ENCODE results near the gene PLA2G6.
"Not testable (repeated sequence)": the region's sequence is repeated elsewhere in the genome, so short reads cannot be mapped to it uniquely, and the experiment has no call there.

Gene PLA2G6

GRCh38 chr22:38177571-38177925 is 4.1 kb downstream of the PLA2G6 start:
- not testable (repeated sequence) for H3K79me2 ChIP-seq (ENCODE audit: control insufficient read depth, insufficient read depth, low read length, poor library complexity); H3K9ac ChIP-seq (ENCODE audit: low read length); H3K4me3 ChIP-seq (ENCODE audit: low read depth, low read length); H3K14ac ChIP-seq (ENCODE audit: low read length); H3K23ac ChIP-seq (ENCODE audit: low read length); H3K9me3 ChIP-seq (ENCODE audit: insufficient read depth, low read depth, low read length); H4K12ac ChIP-seq (ENCODE audit: low read depth, low read length); DNase-seq; H3K18ac ChIP-seq (ENCODE audit: low read length); H2AK5ac ChIP-seq (ENCODE audit: low read length); H3K4ac ChIP-seq (ENCODE audit: low read depth, low read length); H3K36me3 ChIP-seq (ENCODE audit: control insufficient read depth in 1 of 2, insufficient read depth in 2 of 2, low read length in 2 of 2); H2AFZ ChIP-seq (ENCODE audit: insufficient read depth, low read length, poor library complexity); H3K27me3 ChIP-seq (ENCODE audit: insufficient read depth, low read length)
- Histone ChIP-seq H2BK5ac (ENCODE audit: low read depth, low read length, poor library complexity) (peak overlapping the region; percentile 43), H4K8ac (ENCODE audit: low read depth, low read length) (peak overlapping the region; percentile 14), H3K79me1 (ENCODE audit: low read length) (peaks cover 42% of the 10 kb centered on the region), H2BK120ac (ENCODE audit: insufficient read depth, low read length, poor library complexity) (peak overlapping the region; percentile 86), H3K4me1 (ENCODE audit: control insufficient read depth in 1 of 2, insufficient read depth in 2 of 2, low read length in 2 of 2) (peaks cover 32 to 34% of the 10 kb centered on the region in 2 experiments), H3K4me2 (ENCODE audit: low read length) (peak overlapping the region; percentile 22), H4K91ac (ENCODE audit: low read depth, low read length) (peak overlapping the region; percentile 87), H3K27ac (ENCODE audit: low read depth, low read length) (peak overlapping the region; percentile 86), H2BK12ac (ENCODE audit: low read length) (peak overlapping the region; percentile 72)
- no CpG with 5 or more reads among the region's 9 CpGs for WGBS (ENCODE audit: extremely low coverage, insufficient coverage, insufficient read length)

- peaks cover 41% of the 10 kb centered on the region for H3K79me1 ChIP-seq (ENCODE audit: low read length)
- no peak overlapping the region for H3K4me2 ChIP-seq (ENCODE audit: low read length)
- peak overlapping the region; percentile 73 for H2AK5ac ChIP-seq (ENCODE audit: low read length)
- no peak overlapping the region for H3K4ac ChIP-seq (ENCODE audit: low read depth, low read length)
- H3K27me3 ChIP-seq (ENCODE audit: insufficient read depth, low read length): no peaks in the 10 kb centered on the region
- H2BK120ac ChIP-seq (ENCODE audit: insufficient read depth, low read length, poor library complexity): peak overlapping the region; percentile 68
- H2AFZ ChIP-seq (ENCODE audit: insufficient read depth, low read length, poor library complexity): no peak overlapping the region
- no peak overlapping the region for H3K23ac ChIP-seq (ENCODE audit: low read length)
- peak overlapping the region; percentile 23 for H2BK5ac ChIP-seq (ENCODE audit: low read depth, low read length, poor library complexity)
- no peak overlapping the region for H3K18ac ChIP-seq (ENCODE audit: low read length)
- H4K8ac ChIP-seq (ENCODE audit: low read depth, low read length): peak overlapping the region; percentile 1
- peak overlapping the region; percentile 86 for H3K27ac ChIP-seq (ENCODE audit: low read depth, low read length)
- no peak overlapping the region for H3K4me3 ChIP-seq (ENCODE audit: low read depth, low read length)
- H3K9me3 ChIP-seq (ENCODE audit: insufficient read depth, low read depth, low read length): no peaks in the 10 kb centered on the region
- no peak for DNase-seq
- H3K36me3 ChIP-seq (ENCODE audit: control insufficient read depth in 1 of 2, insufficient read depth in 2 of 2, low read length in 2 of 2): no peaks in the 10 kb centered on the region
- peaks cover 5% of the 10 kb centered on the region for H3K79me2 ChIP-seq (ENCODE audit: control insufficient read depth, insufficient read depth, low read length, poor library complexity)
- H3K4me1 ChIP-seq (ENCODE audit: control insufficient read depth in 1 of 2, insufficient read depth in 2 of 2, low read length in 2 of 2): peaks cover 32 to 34% of the 10 kb centered on the region in 2 experiments
- H4K91ac ChIP-seq (ENCODE audit: low read depth, low read length): peak overlapping the region; percentile 87
- peak overlapping the region; percentile 59 for H3K14ac ChIP-seq (ENCODE audit: low read length)
- no peak overlapping the region for H3K9ac ChIP-seq (ENCODE audit: low read length)
- H2BK12ac ChIP-seq (ENCODE audit: low read length): peak overlapping the region; percentile 7
- H4K12ac ChIP-seq (ENCODE audit: low read depth, low read length): no peak overlapping the region
- WGBS (ENCODE audit: extremely low coverage, insufficient coverage, insufficient read length): no CpG with 5 or more reads among the region's 4 CpGs
Observed at GRCh38 chr22:38177044-38177443, 4.6 kb downstream of the PLA2G6 start.

- Histone ChIP-seq H3K9ac (ENCODE audit: low read length) (no peak overlapping the region), H3K79me1 (ENCODE audit: low read length) (peaks cover 37% of the 10 kb centered on the region), H4K8ac (ENCODE audit: low read depth, low read length) (no peak overlapping the region), H3K27me3 (ENCODE audit: insufficient read depth, low read length) (no peaks in the 10 kb centered on the region), H3K9me3 (ENCODE audit: insufficient read depth, low read depth, low read length) (no peaks in the 10 kb centered on the region), H3K79me2 (ENCODE audit: control insufficient read depth, insufficient read depth, low read length, poor library complexity) (peaks cover 3% of the 10 kb centered on the region), H3K18ac (ENCODE audit: low read length) (peak overlapping the region; percentile 6), H2BK120ac (ENCODE audit: insufficient read depth, low read length, poor library complexity) (peak overlapping the region; percentile 1), H2AK5ac (ENCODE audit: low read length) (peak overlapping the region; percentile 6), H3K27ac (ENCODE audit: low read depth, low read length) (no peak overlapping the region), H3K23ac (ENCODE audit: low read length) (no peak overlapping the region), H3K4me2 (ENCODE audit: low read length) (no peak overlapping the region), H4K12ac (ENCODE audit: low read depth, low read length) (peak overlapping the region; percentile 8), H3K4ac (ENCODE audit: low read depth, low read length) (peak overlapping the region; percentile 11), H4K91ac (ENCODE audit: low read depth, low read length) (peak overlapping the region; percentile 6), H2BK12ac (ENCODE audit: low read length) (peak overlapping the region; percentile 55), H3K4me3 (ENCODE audit: low read depth, low read length) (no peak overlapping the region), H3K14ac (ENCODE audit: low read length) (peak overlapping the region; percentile 10), H3K36me3 (ENCODE audit: control insufficient read depth in 1 of 2, insufficient read depth in 2 of 2, low read length in 2 of 2) (no peaks in the 10 kb centered on the region), H3K4me1 (ENCODE audit: control insufficient read depth in 1 of 2, insufficient read depth in 2 of 2, low read length in 2 of 2) (peaks cover 30 to 32% of the 10 kb centered on the region in 2 experiments), H2BK5ac (ENCODE audit: low read depth, low read length, poor library complexity) (peak overlapping the region; percentile 13), H2AFZ (ENCODE audit: insufficient read depth, low read length, poor library complexity) (no peak overlapping the region)
- DNase-seq: peak; percentile 55 to 70
- WGBS (ENCODE audit: extremely low coverage, insufficient coverage, insufficient read length): no CpG with 5 or more reads among the region's 14 CpGs
Observed at GRCh38 chr22:38176170-38176741, 5.4 kb downstream of the PLA2G6 start.

GRCh38 chr22:38175206-38176118 is 6.2 kb downstream of the PLA2G6 start:
- Histone ChIP-seq H3K36me3 (ENCODE audit: control insufficient read depth in 1 of 2, insufficient read depth in 2 of 2, low read length in 2 of 2) (no peaks in the 10 kb centered on the region), H3K4me1 (ENCODE audit: control insufficient read depth in 1 of 2, insufficient read depth in 2 of 2, low read length in 2 of 2) (peaks cover 24 to 25% of the 10 kb centered on the region in 2 experiments), H3K4ac (ENCODE audit: low read depth, low read length) (no peak overlapping the region), H3K23ac (ENCODE audit: low read length) (no peak overlapping the region), H4K91ac (ENCODE audit: low read depth, low read length) (no peak overlapping the region), H2BK120ac (ENCODE audit: insufficient read depth, low read length, poor library complexity) (peak overlapping the region; percentile 61), H2BK5ac (ENCODE audit: low read depth, low read length, poor library complexity) (no peak overlapping the region), H3K9ac (ENCODE audit: low read length) (no peak overlapping the region), H3K27ac (ENCODE audit: low read depth, low read length) (no peak overlapping the region), H3K4me3 (ENCODE audit: low read depth, low read length) (no peak overlapping the region), H3K27me3 (ENCODE audit: insufficient read depth, low read length) (no peaks in the 10 kb centered on the region), H3K9me3 (ENCODE audit: insufficient read depth, low read depth, low read length) (no peaks in the 10 kb centered on the region), H2AFZ (ENCODE audit: insufficient read depth, low read length, poor library complexity) (no peak overlapping the region), H3K18ac (ENCODE audit: low read length) (no peak overlapping the region), H4K12ac (ENCODE audit: low read depth, low read length) (no peak overlapping the region), H4K8ac (ENCODE audit: low read depth, low read length) (no peak overlapping the region), H3K79me1 (ENCODE audit: low read length) (peaks cover 32% of the 10 kb centered on the region), H3K4me2 (ENCODE audit: low read length) (no peak overlapping the region), H3K79me2 (ENCODE audit: control insufficient read depth, insufficient read depth, low read length, poor library complexity) (no peaks in the 10 kb centered on the region), H3K14ac (ENCODE audit: low read length) (peak overlapping the region; percentile 3), H2BK12ac (ENCODE audit: low read length) (peak overlapping the region; percentile 46), H2AK5ac (ENCODE audit: low read length) (peak overlapping the region; percentile 92)
- DNase-seq: no peak
- no CpG with 5 or more reads among the region's 17 CpGs for WGBS (ENCODE audit: extremely low coverage, insufficient coverage, insufficient read length)
